A549 (cell line): ENCODE measurements around the gene TUG1. TPM values are rescaled to one million over a fixed set of nuclear protein-coding genes. Genes with fewer than 3 reads are reported as not detected.

Experiments used
- ATAC-seq, 2 experiments: fragments of 200-7000 bp in 1 of 2; fragments of >200 bp in 1 of 2; cut with Nextera tagmentation in 1 of 2; cut with Tn5 transposase in 1 of 2; 3 replicates each; pipeline versions ENCODE4 v1.8.0 to v1.9.1; 2018 to 2020; ENCODE audit warnings: mild to moderate bottlenecking in 1 of 2, moderate library complexity in 1 of 2
- CTCF ChIA-PET: fragments of 300-600 bp; sonication (Branson Sonifier 250); formaldehyde crosslinking; extraction: SDS; loops from one replicate; lab custom pipeline; 2021; ENCODE audit warnings: antibody characterized with exemption, inconsistent platforms; lab: Yijun Ruan, JAX
- POLR2A ChIA-PET: fragments of 350-600 bp; formaldehyde crosslinking; extraction: SDS; loops from one replicate; lab custom pipeline; 2021; ENCODE audit warnings: antibody characterized with exemption, inconsistent platforms; lab: Yijun Ruan, JAX
- DNase-seq, 2 experiments: peaks; one replicate each; pipeline versions ENCODE4 v3.0.0 to v3.0.0-alpha.2; 2011 to 2016; ENCODE audit warnings: low read depth in 1 of 2, low spot score in 1 of 2
- FAIRE-seq: peaks from 2 replicates; lab custom pipeline; 2011; peaks lifted over from hg19 to GRCh38; lab: Jason Lieb, UNC
- H3K27ac ChIP-seq, 2 experiments: fragments of >200 bp; sonication (Bioruptor Twin); formaldehyde crosslinking; 3 replicates each; pipeline ENCODE4 v1.5.1; 2016 to 2017
- H3K4me1 ChIP-seq: fragments of >200 bp; sonication (Bioruptor Twin); formaldehyde crosslinking; 3 replicates; pipeline ENCODE4 v1.6.1; 2016
- H3K4me2 ChIP-seq: fragments of >200 bp; sonication (Bioruptor Twin); formaldehyde crosslinking; 3 replicates; pipeline ENCODE4 v1.6.1; 2016
- H3K4me3 ChIP-seq: fragments of >200 bp; sonication (Bioruptor Twin); formaldehyde crosslinking; 3 replicates; pipeline ENCODE4 v1.5.1; 2016
- H3K9me3 ChIP-seq: fragments of >200 bp; sonication (Bioruptor Twin); formaldehyde crosslinking; 3 replicates; pipeline ENCODE4 v1.6.1; 2016
- BCL3 ChIP-seq: fragments of >200 bp; sonication (Bioruptor Twin); formaldehyde crosslinking; IDR thresholded peaks from 3 replicates; pipeline ENCODE4 v1.6.1; 2016
- CBX8 ChIP-seq: fragments of 200-600 bp; sonication (generic); IDR thresholded peaks from 2 replicates; pipeline ENCODE4 v1.6.1; 2016
- EHMT2 ChIP-seq: fragments of 200-600 bp; sonication (generic); IDR thresholded peaks from 2 replicates; pipeline ENCODE4 v1.6.1; 2016; ENCODE audit warnings: antibody characterized with exemption, low read depth, mild to moderate bottlenecking, moderate library complexity
- HDAC2 ChIP-seq: fragments of 200-600 bp; sonication (generic); IDR thresholded peaks from 2 replicates; pipeline ENCODE4 v1.6.1; 2016
- HEYL ChIP-seq: fragments of 250-450 bp; sonication (Bioruptor Pico); IDR thresholded peaks from 2 replicates; pipeline ENCODE4 v1.8.0; 2021; ENCODE audit warnings: mild to moderate bottlenecking, moderate library complexity
- HOXA7 ChIP-seq: fragments of 250-450 bp; sonication (Bioruptor Pico); IDR thresholded peaks from 2 replicates; pipeline ENCODE4 v1.5.0; 2020; ENCODE audit warnings: mild to moderate bottlenecking, moderate library complexity
- MAZ ChIP-seq: fragments of 150-350 bp; IDR thresholded peaks from 2 replicates; pipeline ENCODE4 v1.6.1; 2014; ENCODE audit warnings: antibody characterized with exemption, low read depth, low read length, borderline replicate concordance
- POLR2A ChIP-seq: IDR thresholded peaks from 2 replicates; pipeline ENCODE4 v1.6.1; 2012; ENCODE audit warnings: mild to moderate bottlenecking, low read length
- RAD21 ChIP-seq, 2 experiments: fragments of >200 bp in 1 of 2; sonication (Bioruptor Twin) in 1 of 2; formaldehyde crosslinking in 1 of 2; IDR thresholded peaks in 1 of 2; conservative IDR thresholded peaks in 1 of 2; 2 replicates in 1 of 2; 3 replicates in 1 of 2; pipeline ENCODE4 v1.6.1; 2012 to 2018; ENCODE audit warnings: inconsistent platforms in 1 of 2
- RARB ChIP-seq: fragments of 250-450 bp; sonication (Bioruptor Pico); IDR thresholded peaks from 2 replicates; pipeline ENCODE4 v1.8.0; 2021; ENCODE audit warnings: mild to moderate bottlenecking, moderate library complexity
- RCOR1 ChIP-seq: fragments of 150-350 bp; IDR thresholded peaks from 2 replicates; pipeline ENCODE4 v1.6.1; 2014; ENCODE audit warnings: antibody characterized with exemption, low read length, low read depth
- RFX5 ChIP-seq: fragments of 450-650 bp; IDR thresholded peaks from 2 replicates; pipeline ENCODE4 v1.7.1; 2014; ENCODE audit warnings: antibody characterized with exemption, mild to moderate bottlenecking, moderate library complexity
- SMC3 ChIP-seq: fragments of >200 bp; sonication (Bioruptor Twin); formaldehyde crosslinking; IDR thresholded peaks from 3 replicates; pipeline ENCODE4 v1.6.1; 2018; ENCODE audit warnings: inconsistent platforms
- TFCP2L1 ChIP-seq: fragments of 250-450 bp; sonication (Bioruptor Pico); IDR thresholded peaks from 2 replicates; pipeline ENCODE4 v1.5.0; 2021; ENCODE audit warnings: mild to moderate bottlenecking
- TP53 ChIP-seq: fragments of 250-450 bp; sonication (Bioruptor Pico); IDR thresholded peaks from 2 replicates; pipeline ENCODE4 v1.5.0; 2021; ENCODE audit warnings: mild to moderate bottlenecking, moderate library complexity
- ZFP36 ChIP-seq: fragments of 450-650 bp; IDR thresholded peaks from 2 replicates; pipeline ENCODE4 v1.6.1; 2014; ENCODE audit warnings: borderline replicate concordance; ENCODE audit not compliant: partially characterized antibody
- ZNF302 ChIP-seq: fragments of 250-450 bp; sonication (Bioruptor Pico); IDR thresholded peaks from 2 replicates; pipeline ENCODE4 v1.9.0; 2021; ENCODE audit warnings: inconsistent platforms, mild to moderate bottlenecking, moderate library complexity
- ZSCAN20 ChIP-seq: fragments of 250-450 bp; sonication (Bioruptor Pico); IDR thresholded peaks from 2 replicates; pipeline ENCODE4 v1.8.0; 2022; ENCODE audit warnings: mild to moderate bottlenecking, moderate library complexity
- WGBS: methylation state at CpG from one replicate; pipeline ENCODE4 v1.1.6; 2017; ENCODE audit errors: missing lambda C conversion rate; 5-methylcytosine and 5-hydroxymethylcytosine counted together
- polyA plus RNA-seq, 4 experiments: library from polyadenylated mRNA; depleted of rRNA in 3 of 4; stranded (reverse); fragments of >200 nt; fragmentation: RNase III in 1 of 4; extraction: RNeasy Plus Mini Kit Qiagen cat#74134 plus additional on column Dnase treatment in 1 of 4; gene quantifications; 2 replicates in 3 of 4; 3 replicates in 1 of 4; pipeline ENCODE4 v1.2.3, GENCODE V29; 2011 to 2017
- TF ChIP-seq, protein P1 (sequence below): fragments of 450-650 bp; IDR thresholded peaks from 2 replicates; pipeline ENCODE4 v1.6.1; 2014; ENCODE audit warnings: antibody characterized with exemption
- TF ChIP-seq, protein P2 (sequence below): fragments of 150-350 bp; IDR thresholded peaks from 2 replicates; pipeline ENCODE4 v1.6.1; 2014; ENCODE audit warnings: low read depth, mild to moderate bottlenecking, low read length

TUG1 gene
- polyA plus RNA-seq, 2 of the 4 experiments (the other 2 are of a cell fraction): 29.9 to 104 TPM

- H3K4me3 ChIP-seq: no peak overlapping the region
- H3K9me3 ChIP-seq: no peaks in the 10 kb centered on the region
- no peak overlapping the region for H3K4me2 ChIP-seq
- DNase-seq (no peak), FAIRE-seq (no peak), ATAC-seq (no peak)
- H3K27ac ChIP-seq: no peak overlapping the region
- ChIA-PET POLR2A (no interaction called here), CTCF (interaction anchor here (1.3 kb wide), 1 partner anchor 151 kb away, joined by 6 read pairs; no protein-coding TSS in a partner anchor)
- WGBS: 92% methylated on average over 6 of the region's 7 CpGs
- TF ChIP-seq, protein P1, sequence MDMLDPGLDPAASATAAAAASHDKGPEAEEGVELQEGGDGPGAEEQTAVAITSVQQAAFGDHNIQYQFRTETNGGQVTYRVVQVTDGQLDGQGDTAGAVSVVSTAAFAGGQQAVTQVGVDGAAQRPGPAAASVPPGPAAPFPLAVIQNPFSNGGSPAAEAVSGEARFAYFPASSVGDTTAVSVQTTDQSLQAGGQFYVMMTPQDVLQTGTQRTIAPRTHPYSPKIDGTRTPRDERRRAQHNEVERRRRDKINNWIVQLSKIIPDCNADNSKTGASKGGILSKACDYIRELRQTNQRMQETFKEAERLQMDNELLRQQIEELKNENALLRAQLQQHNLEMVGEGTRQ: no peak
- TF ChIP-seq RARB (CRISPR knock-in tag) (no peak), ZNF302 (no peak), BCL3 (no peak), HOXA7 (CRISPR knock-in tag) (no peak)
- no peaks in the 10 kb centered on the region for H3K4me1 ChIP-seq
Observed at GRCh38 chr22:30933457-30933856, 35.6 kb upstream of the TUG1 start.

DNA sequence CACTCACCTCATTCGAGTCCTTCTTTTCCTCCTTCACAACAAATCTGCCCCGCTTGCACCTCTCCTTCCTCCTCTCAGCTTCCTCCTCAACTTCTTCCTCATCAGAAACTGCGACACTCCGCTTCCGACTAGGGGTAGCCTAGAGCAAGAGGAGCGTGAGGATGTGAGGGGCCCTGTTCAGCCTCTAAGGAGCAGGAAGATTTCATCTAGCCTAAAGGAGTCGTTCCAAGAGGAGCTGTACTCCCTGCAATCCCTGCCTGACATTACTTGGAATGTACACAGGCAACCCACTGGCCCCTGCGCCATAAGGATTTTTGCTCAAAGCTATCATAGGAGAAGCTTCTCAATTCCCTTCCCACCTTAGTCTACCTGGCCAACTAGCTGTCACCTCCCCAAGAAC is 35.0 kb upstream of the TUG1 start:
- CTCF ChIA-PET: interaction anchor here (0.6 to 1.3 kb wide), 4 partner anchors 10 to 170 kb away, joined by 3 to 6 read pairs (median 5); no protein-coding TSS in a partner anchor
- POLR2A ChIA-PET: no interaction called here
- 91% methylated on average over 8 of the region's 8 CpGs for WGBS
- H3K4me2 ChIP-seq: no peak overlapping the region
- ATAC-seq: no peak
- TF ChIP-seq HDAC2 (no peak), EHMT2 (no peak), ZFP36 (no peak)
- no peaks in the 10 kb centered on the region for H3K9me3 ChIP-seq
- no peak overlapping the region for H3K27ac ChIP-seq
- DNase-seq: no peak
- no peak overlapping the region for H3K4me3 ChIP-seq
- no peaks in the 10 kb centered on the region for H3K4me1 ChIP-seq
- FAIRE-seq: no peak

- no peak for TF ChIP-seq RFX5
- TF ChIP-seq RCOR1: no peak
- no peak for TF ChIP-seq MAZ
- no peak for TF ChIP-seq RAD21 (conservative IDR thresholded peaks at IDR 0.05 in 1 of 2, IDR thresholded peaks at IDR 0.05 in 1 of 2)
- TF ChIP-seq TP53 (CRISPR knock-in tag): no peak
- no peak for TF ChIP-seq TFCP2L1 (CRISPR knock-in tag)
- TF ChIP-seq, protein P1: no peak
- no peak for TF ChIP-seq SMC3
- no peak for TF ChIP-seq POLR2A
- TF ChIP-seq ZSCAN20: no peak
- no peak for TF ChIP-seq HEYL
- no peak for TF ChIP-seq CBX8
- TF ChIP-seq, protein P2, sequence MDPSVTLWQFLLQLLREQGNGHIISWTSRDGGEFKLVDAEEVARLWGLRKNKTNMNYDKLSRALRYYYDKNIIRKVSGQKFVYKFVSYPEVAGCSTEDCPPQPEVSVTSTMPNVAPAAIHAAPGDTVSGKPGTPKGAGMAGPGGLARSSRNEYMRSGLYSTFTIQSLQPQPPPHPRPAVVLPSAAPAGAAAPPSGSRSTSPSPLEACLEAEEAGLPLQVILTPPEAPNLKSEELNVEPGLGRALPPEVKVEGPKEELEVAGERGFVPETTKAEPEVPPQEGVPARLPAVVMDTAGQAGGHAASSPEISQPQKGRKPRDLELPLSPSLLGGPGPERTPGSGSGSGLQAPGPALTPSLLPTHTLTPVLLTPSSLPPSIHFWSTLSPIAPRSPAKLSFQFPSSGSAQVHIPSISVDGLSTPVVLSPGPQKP: no peak
- Histone ChIP-seq H3K9me3 (no peaks in the 10 kb centered on the region), H3K4me2 (no peak overlapping the region), H3K4me1 (no peaks in the 10 kb centered on the region), H3K4me3 (no peak overlapping the region), H3K27ac (no peak overlapping the region)
- POLR2A ChIA-PET: no interaction called here
- FAIRE-seq (no peak), ATAC-seq (no peak), DNase-seq (no peak)
- 88% methylated on average over 7 of the region's 7 CpGs for WGBS
- CTCF ChIA-PET: interaction anchor here (0.6 to 2.0 kb wide), 9 partner anchors 10 to 304 kb away, joined by 3 to 10 read pairs (median 3); no protein-coding TSS in a partner anchor
Observed at GRCh38 chr22:30940685-30941362, 28.2 kb upstream of the TUG1 start.
